GM19438 (cell line): ENCODE data around the gene FPR3.
"Not testable (repeated sequence)": the region's sequence is repeated elsewhere in the genome, so short reads cannot be mapped to it uniquely, and the experiment has no call there.

Source experiments
- ATAC-seq: cut with Tn5 transposase; IDR thresholded peaks from one replicate; pipeline ENCODE4 v1.9.1; 2021; ENCODE audit warnings: low read depth; ENCODE audit not compliant: unreplicated experiment

Gene FPR3

DNA sequence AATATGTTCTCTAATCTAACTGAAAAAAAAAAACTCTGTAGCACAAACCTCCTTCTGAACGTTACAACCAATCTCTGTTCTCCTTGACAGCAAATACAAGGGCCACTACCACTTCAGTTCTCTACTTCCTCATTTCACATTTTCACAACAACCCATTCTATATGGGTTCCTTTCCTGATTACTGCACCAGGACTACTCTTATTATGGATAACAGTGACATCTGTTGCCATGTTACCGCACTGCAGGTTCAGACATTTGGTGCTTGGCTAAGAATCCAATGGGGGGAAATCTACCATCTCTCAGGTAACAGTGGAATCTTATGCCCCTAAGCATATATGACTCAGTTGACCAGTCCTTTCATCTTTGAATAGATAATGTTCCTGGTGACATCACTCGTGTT is 11.6 kb upstream of the FPR3 start:
- no peak for ATAC-seq

DNA sequence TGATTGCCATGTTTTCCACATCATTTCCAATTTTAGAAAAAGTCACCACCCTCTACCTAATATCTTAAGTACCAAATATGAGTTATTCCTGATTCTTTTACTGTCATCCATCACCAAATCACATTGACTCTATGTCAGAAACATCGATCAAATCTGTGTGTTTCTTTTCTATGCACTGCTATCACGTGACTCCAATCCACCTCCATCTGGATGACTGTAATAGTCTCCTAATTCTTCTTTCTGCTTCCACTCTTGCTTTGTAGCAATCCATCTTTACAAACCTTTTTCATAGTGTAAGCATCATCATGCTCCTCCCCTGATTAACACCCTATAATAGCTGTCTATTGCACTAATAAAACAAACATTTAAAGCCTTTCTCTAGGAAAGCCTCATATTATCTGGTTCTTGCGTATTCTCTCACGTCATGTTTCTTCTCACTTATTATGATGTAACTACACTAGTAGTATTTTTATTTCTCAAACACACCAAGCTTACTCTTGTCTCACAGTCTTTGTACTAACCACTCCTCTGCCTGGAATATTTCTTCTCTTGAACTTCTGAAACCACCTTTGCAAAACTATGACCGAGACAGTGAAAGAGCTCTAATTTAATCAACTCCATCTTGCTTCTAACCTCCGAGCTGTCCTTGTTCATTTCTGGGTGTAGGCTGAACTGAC is 10.7 kb upstream of the FPR3 start:
- ATAC-seq: no peak

DNA sequence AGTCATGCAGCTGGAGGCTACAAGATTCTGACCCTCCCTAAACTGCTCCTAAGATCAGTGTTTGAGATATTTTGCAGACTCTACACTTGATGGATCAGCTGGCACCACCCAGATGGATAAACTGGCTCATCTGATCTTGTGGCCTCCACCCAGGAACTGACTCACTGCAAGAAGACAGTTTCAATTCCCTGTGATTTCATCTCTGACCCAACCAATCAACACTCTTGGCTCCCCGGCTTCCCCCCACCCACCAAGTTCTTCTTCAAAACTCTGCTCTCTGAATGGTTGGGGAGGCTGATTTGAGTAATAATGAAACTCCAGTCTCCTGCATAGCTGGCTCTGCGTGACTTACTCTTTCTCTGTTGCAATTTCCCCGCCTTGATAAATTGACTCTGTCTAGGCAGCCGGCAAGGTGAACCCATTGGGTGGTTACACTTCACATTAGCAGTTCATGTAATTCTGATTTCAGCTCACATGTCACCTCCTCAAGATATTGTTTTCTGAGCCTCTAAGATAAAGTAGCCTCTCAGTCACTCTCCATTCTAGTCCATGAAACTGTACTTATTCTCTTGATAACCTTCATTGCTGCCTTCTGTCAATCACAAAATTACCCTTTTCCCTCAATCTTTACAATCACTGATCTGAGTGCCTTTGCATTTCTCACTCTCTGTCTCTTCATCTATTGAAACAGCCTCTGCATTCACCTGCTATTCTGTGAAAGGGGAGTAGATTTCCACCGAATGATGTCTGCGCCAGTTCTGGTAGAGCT is 9.9 kb upstream of the FPR3 start:
- no peak for ATAC-seq

DNA sequence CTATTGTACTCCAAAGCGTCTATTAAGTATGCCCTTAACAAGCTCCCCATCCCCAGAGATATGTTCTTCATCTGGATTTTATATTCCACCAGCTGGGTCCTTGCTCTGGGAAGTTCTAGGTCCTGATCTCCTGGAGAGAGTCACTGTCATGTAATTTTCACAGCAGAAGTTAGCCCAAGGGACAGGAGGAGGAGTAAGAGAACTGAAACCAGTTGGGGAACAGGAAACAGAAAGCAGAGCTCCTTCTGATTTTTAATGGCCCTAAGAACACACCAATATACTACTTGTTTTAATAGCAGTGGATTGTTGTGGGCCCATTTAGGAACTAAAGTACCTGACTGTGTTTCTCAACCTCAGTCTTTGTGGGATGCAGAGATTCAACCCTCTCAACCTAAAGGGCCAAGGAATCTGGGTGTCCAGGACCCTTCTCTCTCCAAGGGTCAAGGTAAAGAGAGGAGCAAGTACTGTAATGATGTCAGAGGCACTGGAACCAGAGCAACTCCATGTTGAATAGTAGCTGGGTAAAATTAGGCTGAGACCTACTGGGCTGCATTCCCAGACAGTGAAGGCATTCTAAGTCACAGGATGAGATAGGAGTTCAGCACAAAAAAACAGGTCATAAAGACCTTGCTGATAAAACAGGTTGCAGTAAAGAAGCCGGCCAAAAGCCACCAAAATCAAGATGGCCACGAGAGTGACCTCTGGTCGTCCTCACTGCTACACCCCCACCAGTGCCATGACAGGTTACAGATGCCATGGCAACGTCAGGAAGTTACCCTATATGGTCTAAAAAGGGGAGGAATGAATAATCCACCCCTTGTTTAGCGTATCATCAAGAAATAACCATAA is 8.1 kb upstream of the FPR3 start:
- ATAC-seq: no peak

DNA sequence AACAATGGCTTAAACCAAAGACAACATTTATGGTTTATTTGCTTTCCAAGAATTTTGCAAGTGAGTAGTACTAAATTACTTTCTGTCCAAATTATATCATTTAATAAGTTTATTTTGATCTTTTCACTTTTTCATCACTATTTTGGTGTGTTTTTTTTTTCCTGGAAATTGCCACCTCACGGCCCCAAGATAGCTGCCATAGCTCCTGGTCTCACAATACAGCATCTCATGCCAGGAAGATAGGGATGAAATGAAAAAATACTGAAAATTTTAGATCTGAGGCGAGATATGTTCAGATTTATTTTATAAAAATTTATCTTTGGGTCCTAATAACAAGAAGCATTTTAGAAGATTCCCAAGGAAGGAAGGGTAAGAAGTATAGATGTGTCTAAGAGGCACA is 6.9 kb upstream of the FPR3 start:
- ATAC-seq: no peak

DNA sequence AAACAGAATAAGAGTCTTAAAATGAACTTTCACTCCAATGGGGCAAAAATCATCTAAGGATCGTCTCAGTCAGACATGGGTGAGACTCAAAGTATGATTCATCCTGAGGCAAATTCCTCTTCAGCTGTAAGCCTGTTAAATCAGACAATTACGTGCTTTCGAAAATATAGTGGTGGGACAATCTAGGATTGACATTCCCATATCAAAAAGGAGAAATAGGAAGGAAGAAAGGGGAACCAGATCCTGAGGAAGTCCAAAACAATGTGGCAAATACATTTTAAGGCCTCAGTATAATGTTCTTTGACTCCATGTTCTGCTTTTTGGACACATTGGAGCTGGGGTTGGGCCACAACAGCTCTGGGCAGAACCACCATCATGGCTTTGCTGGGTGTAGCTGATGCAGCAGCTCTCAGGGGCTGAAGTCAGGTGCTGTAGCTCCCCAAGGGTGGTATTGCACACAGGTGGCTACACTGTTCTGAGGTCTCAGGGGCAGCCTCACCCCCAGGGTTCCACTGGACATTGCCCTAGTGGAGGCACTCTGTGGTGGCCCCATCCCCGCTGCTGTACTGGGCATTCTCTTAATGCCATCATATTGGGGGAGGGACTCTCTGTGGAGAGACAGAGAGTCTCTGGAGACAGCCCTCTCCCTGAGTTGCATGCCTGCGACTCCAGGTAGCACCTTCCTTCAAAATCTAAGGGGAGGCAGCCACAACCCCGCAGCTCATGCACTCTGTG is 5.7 kb upstream of the FPR3 start:
- ATAC-seq: no peak

DNA sequence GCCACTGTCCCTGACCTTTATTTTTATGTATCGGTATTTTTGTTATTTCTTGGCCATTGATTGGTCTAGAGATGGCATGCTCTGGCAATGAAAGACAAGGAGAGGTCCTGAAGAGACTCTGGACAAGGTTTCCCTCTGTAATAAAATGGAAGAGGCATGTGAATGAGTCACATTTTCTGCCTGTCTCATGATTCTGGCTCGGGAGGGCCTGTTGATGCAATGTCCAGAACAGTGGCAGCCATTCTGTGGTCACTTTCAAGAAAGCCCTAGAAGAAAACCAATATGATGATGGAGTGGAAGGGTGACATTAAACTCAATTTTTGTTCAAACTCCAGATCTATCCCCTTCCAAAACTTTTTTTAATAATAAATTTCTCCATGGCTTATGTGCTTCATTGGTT is 2.0 kb upstream of the FPR3 start:
- ATAC-seq: no peak

DNA sequence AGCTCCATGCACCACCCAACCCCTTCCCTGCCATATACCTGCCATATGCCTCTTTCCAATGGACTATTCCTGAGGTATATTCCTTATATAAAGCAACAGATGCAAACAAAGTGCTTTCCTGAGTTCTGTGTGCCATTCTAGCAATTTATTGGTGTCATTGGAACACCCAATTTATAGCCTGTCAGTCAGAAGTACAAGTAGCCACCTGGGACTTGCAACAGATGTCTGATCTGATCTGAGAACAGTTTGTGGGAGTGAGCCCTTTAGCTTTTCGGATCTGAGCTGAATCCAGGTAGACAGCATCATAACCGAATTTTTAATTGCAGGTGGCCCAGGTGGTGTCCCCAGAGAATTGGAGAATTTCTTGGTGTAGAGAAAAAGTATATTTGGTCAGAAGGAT is 963 bp upstream of the FPR3 start:
- no peak for ATAC-seq

DNA sequence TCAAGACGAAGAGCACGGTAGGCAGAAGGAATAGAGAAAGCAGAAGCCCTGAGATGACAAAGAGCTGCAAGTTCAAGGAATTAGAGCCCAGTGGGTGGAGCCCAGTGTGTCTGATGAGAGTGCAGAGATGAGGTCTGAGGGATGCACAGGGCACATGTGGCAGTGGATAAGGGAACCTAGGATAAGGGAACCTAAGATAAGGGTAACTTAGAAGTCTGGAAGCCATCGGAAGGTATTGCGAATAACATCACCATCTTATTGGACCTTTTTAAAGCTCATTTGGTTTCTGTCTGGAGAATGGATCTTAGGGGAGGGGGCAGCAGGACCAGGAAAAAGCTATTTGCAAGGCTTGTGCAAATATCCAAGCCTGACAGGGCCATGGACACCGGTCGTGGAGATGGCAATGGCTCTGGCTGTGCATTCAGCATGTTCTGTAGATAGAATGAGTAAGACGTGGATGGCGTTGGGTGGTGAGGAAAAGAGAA is 1.3 kb downstream of the FPR3 start:
- no peak for ATAC-seq

DNA sequence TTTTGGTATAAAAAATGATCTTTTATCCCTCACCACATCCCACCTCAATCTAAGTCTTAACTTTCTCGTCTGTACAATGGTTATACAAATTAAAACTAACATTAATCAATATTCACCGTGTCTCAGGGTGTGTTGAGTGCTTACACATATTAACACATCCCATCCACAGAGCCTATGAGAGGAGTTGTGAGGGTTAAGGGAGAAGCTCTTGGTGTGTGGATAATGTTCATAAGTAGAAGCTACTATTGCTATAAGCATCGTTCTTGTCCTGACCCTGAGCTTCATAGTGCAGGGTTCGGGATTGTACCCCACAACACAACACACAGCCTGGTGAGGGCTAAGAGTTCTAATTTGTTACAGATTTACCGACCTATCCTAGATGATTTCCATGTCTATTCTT is 2.5 kb downstream of the FPR3 start:
- no peak for ATAC-seq

DNA sequence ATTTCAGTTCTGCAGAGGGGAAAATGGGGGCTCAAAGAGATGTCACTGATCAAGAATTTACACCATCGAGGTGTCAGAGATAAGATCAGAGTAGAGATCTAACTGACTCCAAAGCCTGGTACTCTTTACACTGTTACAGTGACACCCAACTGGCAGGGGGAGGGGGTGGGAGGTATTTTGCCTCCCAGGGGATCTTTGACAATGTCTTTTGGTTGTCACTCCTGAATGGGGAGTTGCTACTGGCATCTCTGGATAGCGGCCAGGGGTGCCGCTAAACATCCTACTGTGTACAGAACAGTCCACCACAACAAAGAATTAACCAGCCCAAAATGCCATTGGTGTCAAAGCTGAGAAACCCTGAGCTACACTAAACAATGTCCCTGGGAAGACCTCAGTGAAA is 3.1 kb downstream of the FPR3 start:
- ATAC-seq: no peak

DNA sequence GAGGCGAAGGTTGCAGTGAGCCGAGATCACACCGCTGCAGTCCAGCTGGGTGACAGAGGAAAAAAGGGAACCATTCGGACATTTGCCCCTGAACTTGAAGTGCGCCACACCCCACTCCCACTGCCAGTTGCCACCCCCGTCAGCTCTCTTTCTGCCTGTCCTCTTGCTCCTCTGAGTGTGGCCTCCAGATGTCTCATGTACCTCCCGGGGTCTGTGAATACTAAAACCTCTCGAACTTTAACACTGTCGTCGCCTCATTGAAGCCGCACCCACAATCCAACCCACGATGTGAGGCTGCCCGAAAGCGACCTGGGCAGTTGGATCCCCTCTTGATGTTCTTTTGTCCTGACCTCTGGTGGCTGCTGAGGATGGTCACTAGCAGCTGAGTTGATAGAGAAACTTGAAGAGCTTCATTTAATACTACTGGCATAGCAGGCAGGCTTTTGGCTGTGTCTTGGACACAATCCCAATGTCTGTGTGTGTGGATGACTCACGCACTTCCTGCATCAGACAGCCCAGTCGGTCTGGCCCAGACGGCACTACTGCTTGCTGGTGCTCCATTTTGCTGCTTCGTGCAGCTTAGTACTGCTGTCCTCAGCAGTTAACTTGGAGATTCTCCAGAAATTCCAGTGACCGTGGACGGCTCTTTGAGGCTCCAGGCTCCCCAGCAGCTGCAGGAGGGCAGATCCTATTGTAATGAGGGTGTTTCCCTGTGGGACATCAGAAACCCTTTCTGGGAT is 4.2 kb downstream of the FPR3 start:
- ATAC-seq: no peak

DNA sequence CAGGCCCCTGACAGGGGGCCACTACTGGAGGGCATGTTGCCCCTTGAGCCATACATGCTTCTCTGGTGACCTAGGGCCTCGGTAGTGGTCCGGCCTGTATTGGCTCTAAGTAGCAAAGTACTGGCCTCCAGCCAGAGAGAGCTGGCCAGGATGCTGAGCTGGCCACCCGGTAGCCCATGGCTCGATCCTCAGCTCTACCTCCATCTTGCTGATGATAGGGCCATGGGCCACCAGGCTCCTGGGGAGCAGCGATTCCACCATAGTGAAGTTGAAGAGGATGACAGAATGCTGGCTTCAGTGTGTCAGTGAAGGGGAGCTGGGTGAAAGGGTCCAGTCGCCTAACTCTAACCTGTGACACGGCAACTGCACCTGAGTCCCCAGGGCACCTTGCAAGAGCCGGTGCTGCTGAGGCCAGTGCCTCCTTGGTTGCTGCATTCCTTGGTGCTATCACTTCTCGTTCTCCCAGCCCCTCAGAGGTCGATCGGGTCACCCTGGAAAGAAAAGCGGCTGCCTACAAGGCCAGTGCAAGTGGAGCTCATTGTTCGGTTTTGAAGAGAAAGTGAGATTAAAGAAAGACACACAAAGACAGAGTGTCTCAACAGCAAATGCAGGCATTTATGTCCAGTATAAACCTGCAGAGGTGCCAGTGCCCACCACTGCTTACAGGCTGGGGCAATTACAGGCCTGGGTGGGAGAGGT is 5.0 kb downstream of the FPR3 start:
- no peak for ATAC-seq

DNA sequence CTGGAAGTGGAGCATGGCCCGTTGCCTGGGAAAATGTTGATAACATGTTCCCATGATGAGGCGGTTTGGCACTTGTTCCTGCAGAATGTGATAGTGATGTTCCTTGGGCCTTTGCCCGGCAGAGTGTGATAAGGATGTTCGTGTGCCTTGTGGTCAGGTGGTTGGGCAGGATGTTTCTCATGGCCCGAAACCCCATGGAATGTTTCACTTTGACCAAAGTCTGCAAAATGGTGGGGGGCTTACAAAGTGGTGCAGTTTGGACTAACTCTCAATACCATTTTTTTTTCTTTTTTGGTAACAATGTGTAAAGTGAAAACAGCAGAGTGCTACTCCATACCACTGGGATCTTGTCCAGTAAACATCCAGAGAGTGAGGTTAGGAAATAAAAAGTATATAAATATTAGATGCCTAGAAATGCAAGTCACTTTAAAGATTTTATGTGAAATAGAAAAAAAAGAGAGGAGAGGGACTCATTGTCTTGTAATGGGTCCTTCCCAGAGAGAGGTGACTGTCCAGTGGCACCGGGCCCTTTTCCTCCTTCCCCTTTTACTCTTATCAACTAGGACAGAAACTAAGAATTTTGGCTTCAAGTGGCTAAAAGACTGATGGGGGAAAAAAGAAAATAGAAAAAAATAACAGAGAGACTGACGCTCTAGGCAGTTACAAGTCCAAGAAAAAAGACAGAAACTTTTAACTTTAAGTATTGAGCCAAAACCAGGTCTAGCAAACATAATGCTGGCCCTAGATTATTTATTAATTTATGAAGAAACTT is 5.7 kb downstream of the FPR3 start:
- no peak for ATAC-seq

DNA sequence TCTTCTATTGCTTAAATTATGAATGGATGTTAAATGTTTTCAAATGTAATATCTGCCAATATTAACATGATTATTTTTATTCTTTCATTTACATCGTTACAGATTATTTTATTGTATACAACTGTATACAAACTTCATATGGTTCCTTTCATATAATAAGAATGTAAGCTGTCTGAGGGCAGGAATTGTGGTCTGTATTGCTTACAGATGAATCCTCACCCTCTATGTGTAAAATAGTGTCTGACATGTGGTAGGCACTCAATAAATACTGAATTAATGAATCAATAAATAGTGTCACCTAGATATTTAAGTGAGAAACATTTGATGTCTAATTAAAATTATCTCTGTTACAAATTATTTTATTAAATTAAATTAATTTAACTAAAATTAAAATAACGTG is 7.8 kb downstream of the FPR3 start:
- no peak for ATAC-seq

DNA sequence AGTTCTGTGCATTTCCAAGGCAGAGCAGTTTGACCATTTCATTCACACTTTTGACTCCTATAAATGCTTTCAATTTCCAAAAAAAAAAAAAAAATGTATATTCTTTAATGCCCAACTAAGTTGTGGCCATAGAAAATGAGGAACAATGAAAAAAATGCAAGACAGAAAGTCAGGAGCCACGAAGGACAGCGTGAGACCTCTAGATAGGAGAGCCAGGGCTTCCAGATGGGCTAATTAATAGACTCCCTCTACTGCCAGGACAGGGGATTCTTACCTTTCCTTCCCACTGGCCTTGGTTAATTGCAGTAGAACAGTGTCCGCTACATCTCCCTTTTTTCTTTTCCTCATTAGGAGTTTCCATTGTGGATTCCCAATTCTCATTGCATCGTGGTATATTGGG is 8.6 kb downstream of the FPR3 start:
- no peak for ATAC-seq

DNA sequence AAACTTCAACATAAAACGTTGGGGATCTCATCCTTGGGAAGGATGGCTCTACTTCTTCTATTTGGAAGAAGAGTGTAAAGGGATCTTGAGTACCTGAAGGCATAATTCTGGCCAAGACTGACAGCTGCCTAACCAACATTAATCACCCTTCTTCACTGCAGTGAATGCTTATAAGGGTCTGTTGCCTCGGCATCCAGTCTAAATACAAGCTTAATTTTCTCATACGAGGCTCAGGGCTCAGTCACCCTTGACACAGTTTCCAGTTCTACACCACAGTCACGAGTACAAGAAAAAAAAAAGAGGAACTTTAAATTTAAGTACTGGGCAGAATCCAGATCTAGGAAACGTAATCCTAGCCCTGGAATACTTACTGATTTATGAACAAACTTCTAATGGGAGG is 9.0 kb downstream of the FPR3 start:
- ATAC-seq: no peak

DNA sequence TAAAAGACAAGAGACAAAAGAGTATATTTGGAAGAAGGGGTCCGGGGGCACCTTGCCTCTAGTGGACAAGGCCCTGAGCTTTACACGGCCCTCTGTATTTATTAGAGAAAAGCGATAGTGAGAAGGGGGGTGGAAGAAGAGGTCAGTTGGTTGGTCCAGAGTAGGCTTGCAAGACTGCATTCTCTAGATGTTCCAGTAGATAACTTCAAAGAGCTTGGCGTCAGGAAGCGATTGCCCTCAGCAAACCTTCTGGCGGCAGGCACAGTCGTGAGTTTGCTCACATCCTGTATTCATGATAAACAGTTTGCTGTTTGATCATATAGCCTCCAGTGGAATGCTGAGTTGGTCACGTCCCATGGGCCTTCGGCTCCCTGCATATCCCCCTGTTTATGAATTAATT is 9.8 kb downstream of the FPR3 start:
- not testable (repeated sequence) for ATAC-seq

DNA sequence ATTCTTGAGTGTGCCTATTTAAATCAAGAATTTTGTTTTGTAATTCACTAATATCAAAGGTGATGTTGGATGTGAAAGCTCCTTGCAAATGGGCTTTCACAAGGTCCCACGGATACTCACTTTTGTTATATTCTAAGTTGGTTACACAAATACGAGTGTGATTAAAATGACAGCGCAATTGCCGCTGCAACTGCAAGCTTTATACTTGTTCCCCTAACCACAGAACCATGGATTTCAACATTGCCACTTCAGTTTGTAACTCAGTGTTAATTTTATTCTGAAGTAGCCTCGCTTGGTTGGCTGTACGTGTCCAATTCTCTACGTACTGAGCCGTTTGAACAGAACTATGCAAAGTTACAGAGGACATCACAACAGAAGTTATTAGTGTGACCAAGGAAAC is 10.4 kb downstream of the FPR3 start:
- ATAC-seq: not testable (repeated sequence)
